Superior temporal gyrus (tissue), 1 donor: ENCODE data around the gene CFL1.
A peak's percentile ranks its signal among the peaks of the same experiment; 100 is the strongest.

Source experiments
- DNase-seq: peaks from one replicate; pipeline ENCODE4 v3.0.0-alpha.2; 2016; ENCODE audit errors: extremely low spot score

Gene CFL1

GRCh38 chr11:65888163-65888814 is 30.3 kb upstream of the CFL1 start, which contains the start of gene FIBP:
TSS of gene FIBP (minus strand) at chr11:65888471. CDS start at chr11:65888418, 53 bp downstream.
- DNase-seq: peak; percentile 94

DNA sequence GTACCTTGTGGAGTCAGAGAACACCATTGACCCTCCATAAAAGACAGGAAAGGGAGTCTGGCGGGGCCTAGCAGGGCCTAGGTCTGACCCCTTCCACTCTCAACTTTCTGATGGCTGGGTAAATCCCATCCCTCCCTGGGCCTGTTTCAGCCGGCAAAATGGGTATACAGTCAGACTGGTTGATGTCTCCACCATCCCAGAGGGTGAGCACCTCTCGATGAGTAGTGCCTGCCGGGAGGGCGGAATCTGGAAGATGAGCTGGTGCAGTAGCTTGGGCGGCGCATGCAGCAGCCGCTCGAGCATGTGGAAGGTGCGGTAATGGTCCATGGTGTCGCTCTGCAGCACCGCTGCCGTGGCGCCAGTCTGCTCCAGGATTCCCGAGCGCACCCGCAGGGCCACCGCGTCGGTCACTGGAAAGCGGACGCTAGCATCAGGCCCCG is 29.8 kb upstream of the CFL1 start:
- DNase-seq: no peak

GRCh38 chr11:65886826-65887722 is 29.1 kb upstream of the CFL1 start:
- DNase-seq: no peak

GRCh38 chr11:65885808-65886536 is 28.0 kb upstream of the CFL1 start:
- DNase-seq: no peak

DNA sequence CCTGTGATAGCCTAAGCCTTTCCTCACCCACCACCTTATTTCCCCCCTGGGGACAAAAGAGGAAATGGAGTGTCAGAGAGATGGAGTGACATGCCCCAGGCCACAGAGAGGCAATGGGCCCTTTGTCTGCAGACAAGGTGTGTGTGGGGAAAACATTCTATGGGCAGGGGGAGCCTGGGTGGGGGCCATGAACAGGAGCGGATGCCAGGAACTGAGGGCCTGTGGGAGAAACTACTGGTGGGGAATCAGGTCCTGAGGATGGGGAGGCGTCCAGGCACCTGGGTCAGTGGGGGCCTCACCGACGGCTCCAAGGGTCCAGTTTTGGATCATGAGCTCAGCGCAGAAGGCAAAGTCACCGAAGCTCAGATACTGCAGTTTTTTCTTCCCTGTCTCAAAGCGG is 27.3 kb upstream of the CFL1 start:
- DNase-seq: no peak

DNA sequence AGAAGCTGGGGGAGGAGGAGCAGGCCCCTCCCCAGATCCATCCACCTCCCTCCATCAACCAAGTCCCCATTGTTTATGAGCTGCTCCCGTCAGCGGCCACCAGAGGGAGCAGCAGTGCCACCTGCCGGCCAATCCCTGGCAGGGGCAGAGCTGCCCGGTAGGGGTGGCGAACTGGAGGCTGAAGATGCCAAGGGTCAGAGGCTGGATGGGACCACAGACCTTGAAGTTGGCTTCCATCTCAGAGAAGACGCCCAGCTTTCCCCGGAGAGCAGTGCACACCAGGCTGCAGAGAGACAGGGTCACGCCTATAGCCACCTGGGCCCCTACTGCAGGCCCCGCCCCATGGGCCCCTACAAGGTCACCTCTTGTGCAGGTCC is 26.7 kb upstream of the CFL1 start:
- DNase-seq: peak; percentile 84

GRCh38 chr11:65883786-65884715 is 26.1 kb upstream of the CFL1 start:
- no peak for DNase-seq

GRCh38 chr11:65883058-65883761 is 25.2 kb upstream of the CFL1 start:
- DNase-seq: no peak

GRCh38 chr11:65882120-65883057 is 24.4 kb upstream of the CFL1 start:
- DNase-seq: no peak

GRCh38 chr11:65880844-65881421 is 23.0 kb upstream of the CFL1 start:
- DNase-seq: no peak

DNA sequence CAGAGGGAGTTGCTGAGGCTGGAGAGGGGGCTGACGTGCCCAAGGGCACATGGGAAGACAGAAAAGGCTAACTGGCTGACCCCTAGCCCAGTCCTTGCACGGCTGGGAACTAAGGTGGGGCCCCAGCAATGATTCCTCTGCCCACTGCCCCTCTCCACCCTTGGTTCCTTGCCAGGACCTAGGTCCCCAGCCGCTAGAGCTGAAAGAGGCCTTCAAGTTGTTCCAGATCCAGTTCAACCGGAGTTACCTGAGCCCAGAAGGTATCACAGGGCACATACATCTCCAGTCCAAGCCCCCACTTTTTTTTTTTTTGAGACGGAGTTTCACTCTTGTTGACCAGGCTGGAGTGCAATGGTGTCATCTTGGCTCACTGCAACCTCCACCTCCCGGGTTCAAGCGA is 22.0 kb upstream of the CFL1 start:
- no peak for DNase-seq

DNA sequence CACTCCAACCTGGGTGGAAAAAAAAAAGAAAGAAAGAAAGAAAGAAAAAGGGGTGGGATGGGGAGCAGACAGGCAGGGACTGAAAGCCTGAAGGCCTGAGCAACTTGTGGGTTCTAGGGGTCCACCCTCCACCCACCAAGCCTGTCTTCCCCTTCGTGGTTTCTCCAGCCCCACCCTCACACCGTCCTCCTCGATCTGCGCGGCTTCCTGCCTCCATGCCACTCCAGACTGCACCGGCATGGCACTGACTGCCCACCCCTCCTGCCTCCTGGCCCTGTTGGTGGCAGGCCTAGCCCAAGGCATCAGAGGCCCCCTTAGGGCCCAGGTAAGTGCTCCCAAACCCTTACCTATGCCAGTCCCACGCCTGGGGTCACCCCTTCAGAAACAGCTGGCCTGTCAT is 21.6 kb upstream of the CFL1 start, which contains the start of gene CTSW:
Gene CTSW, plus strand, starts transcription at position 221 of the 400 bp plus-strand sequence. Its CDS starts 18 bp downstream, at position 239.
- no peak for DNase-seq

DNA sequence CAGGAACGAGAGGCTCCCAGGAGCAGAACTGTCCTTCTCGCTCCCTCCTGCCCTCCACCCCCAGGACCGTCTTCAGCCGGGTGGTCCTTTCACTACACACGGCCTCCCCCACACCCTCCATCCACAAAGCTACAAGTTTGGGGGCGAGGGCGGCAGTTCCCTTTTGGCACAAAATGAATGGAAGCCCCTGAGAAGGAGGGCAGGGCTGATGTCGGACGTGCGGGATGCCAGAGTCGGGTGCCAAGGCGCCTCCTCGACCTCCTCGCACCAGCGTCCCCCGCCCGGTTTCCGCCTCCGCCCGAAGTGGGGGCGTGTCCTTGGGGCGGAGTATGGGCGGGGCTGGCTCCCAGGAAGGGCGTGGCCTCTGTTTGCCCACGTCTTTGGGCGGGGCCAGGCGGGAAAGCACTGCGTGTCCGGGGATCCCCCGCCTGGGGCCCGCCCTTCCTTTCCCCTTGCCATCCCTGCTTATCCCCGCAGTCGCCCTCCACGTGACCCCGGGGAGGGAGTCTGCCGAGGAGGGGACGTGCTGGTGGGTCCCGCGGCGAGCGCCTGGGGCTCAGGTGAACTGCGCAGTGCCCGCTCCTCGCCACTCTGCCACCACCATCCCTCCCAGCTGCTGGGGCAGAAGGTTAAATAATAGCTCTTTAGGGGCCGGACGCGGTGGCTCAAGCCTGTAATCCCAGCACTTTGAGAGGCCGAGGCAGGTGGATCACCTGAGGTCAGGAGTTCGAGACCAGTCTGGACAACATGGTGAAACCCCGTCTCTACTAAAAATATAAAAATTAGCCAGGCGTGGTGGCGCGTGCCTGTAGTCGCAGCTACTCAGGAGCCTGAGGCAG is 15.6 kb upstream of the CFL1 start:
- DNase-seq: peak; percentile 88

- DNase-seq: no peak
These were observed 14.8 kb upstream of the CFL1 start, which contains the start of gene EFEMP2 for GRCh38 chr11:65872586-65873317. TSS of gene EFEMP2 (minus strand) at chr11:65872800. CDS start at chr11:65872354, 446 bp downstream.

DNA sequence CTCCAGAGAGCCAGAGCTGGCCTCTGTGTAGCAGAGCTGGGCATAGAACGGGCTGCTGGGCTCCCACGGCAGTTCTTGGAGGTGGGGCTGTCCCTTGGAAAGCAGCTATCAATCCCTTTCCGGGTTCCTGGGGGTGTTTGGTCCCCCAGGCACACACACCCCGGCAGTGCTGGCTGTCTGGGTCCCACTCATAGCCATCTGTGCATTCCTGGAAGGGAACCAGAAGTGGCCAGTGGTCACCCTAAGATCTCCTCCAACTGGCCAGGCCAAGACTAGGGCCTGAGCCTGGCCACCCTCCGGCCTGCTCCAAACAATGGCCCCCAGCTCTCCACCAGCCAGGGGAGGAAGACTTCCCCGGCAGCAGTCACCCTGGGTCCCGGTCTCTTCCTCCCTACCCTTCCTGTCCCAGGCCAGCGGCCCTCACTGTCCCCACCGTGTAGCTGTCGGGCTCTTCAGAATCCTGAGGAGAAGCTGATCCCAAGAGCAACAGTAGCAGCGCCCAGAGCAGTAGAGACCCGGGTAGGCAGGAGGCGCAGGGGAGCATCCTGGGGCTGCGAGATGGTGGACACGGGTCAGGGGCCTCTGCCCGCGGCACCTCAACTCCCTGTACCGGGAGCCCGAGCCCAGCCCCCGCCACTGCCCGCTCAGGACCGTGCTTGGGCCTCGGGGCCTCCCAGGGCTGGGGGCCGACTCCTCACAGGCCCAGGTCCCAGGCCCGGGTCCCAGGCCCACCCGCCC is 14.0 kb upstream of the CFL1 start:
- DNase-seq: no peak
